Ovary (tissue), 9 donors: ENCODE measurements around the gene GRB7. TPM values are rescaled to one million over a fixed set of nuclear protein-coding genes. Genes with fewer than 3 reads are reported as not detected.

Experiments
- DNase-seq, 5 donors: peaks; one replicate each; pipeline ENCODE4 v3.0.0-alpha.2; 2019 to 2020
- H3K27ac ChIP-seq, 2 donors: fragments of 200-600 bp; one replicate each; pipeline versions ENCODE4 v1.5.1 to v1.8.0; 2019 to 2022
- H3K27me3 ChIP-seq: fragments of 200-600 bp; one replicate; pipeline ENCODE4 v1.8.0; 2022
- H3K36me3 ChIP-seq: fragments of 200-600 bp; sonication (generic); one replicate; pipeline ENCODE4 v1.5.1; 2019
- H3K4me1 ChIP-seq: one replicate; pipeline ENCODE4 v1.8.1; 2013; ENCODE audit warnings: mild to moderate bottlenecking, moderate library complexity; ENCODE audit not compliant: insufficient read depth
- H3K4me3 ChIP-seq: fragments of 200-600 bp; sonication (generic); one replicate; pipeline ENCODE4 v1.5.1; 2017
- H3K9me3 ChIP-seq, 2 donors: fragments of 200-600 bp in 1 of 2; sonication (generic) in 1 of 2; one replicate each; pipeline versions ENCODE4 v1.5.1 to v1.8.1; 2013 to 2019; ENCODE audit warnings: mild to moderate bottlenecking in 1 of 2, moderate library complexity in 1 of 2
- CTCF ChIP-seq, 3 donors: fragments of 450-650 bp in 2 of 3; fragments of 200-600 bp in 1 of 3; IDR thresholded peaks; one replicate each; pipeline versions ENCODE4 v1.5.1 to v1.8.0; 2016 to 2022; ENCODE audit warnings: antibody characterized with exemption in 3 of 3, mild to moderate bottlenecking in 1 of 3
- EP300 ChIP-seq: sonication (generic); formaldehyde crosslinking; IDR thresholded peaks from one replicate; pipeline ENCODE4 v1.6.1; 2017; ENCODE audit warnings: antibody characterized with exemption
- POLR2A ChIP-seq: fragments of 450-650 bp; IDR thresholded peaks from one replicate; pipeline ENCODE4 v1.6.1; 2017; ENCODE audit warnings: antibody characterized with exemption, mild to moderate bottlenecking, moderate library complexity
- WGBS, 3 donors: extraction: QIAGEN DNeasy Blood & Tissue Kit in 1 of 3; methylation state at CpG; one replicate each; pipeline versions ENCODE4 v1.1.5 to v1.1.7; 2013 to 2017; 5-methylcytosine and 5-hydroxymethylcytosine counted together
- intact Hi-C, 4 donors: fragments of 100-400 bp; cut with DNase I; formaldehyde crosslinking; loops; one replicate each; pipeline versions ENCODE4 v1.11.0 to v1.15.1; 2022 to 2023
- polyA plus RNA-seq, 2 donors: library from polyadenylated mRNA; stranded (reverse); fragments of 200-250 nt in 1 of 2; fragments of 350-450 nt in 1 of 2; fragmentation: Illumina TruSeq in 1 of 2; extraction: RNeasy Lipid Tissue Mini Kit (QIAGEN cat#74804) in 1 of 2; gene quantifications; one replicate each; pipeline ENCODE4 v1.2.3, GENCODE V29; 2013 to 2014
- total RNA-seq, 7 donors: library from RNA; depleted of rRNA in 2 of 7; stranded (reverse); fragments of >200 nt in 2 of 7; fragmentation: NEBNext Ultra II Directional in 3 of 7; extraction: Animal tissue kit (Norgen Biotek cat#: 25700) in 3 of 7; gene quantifications; one replicate each; pipeline versions ENCODE4 v1.1.0 to v1.2.4, GENCODE V29; 2016 to 2023
- donor health status: DM: no; HTN: no; CAD: no; lungs with moderate emphysema.
- donor health status: DM: no; HTN: no; CAD: no.
- donor health status: Bipolar disorder and iron deficiency.
- donor health status: DM: yes; HTN: yes; CAD: no.
- donor health status: DM: no; HTN: no; CAD: no.
- donor health status: DM: yes; HTN: yes; CAD: no.

Gene GRB7
- total and polyA plus RNA-seq, 9 donors: 0.23 to 63.0 (median 2.1) TPM

GRCh38 chr17:39750131-39751015 lies 12.6 kb downstream of the GRB7 start:
- Histone ChIP-seq H3K27ac (no peak overlapping the region), H3K36me3 (no peaks in the 10 kb centered on the region), H3K9me3 (no peaks in the 10 kb centered on the region), H3K27me3 (no peaks in the 10 kb centered on the region), H3K4me1 (no peaks in the 10 kb centered on the region), H3K4me3 (no peak overlapping the region)
- WGBS, 3 donors: 55 to 64% (median 58%) methylated on average over 9 of the region's 9 CpGs
- no peak for DNase-seq
- intact Hi-C loops: loop anchor here (5.0 kb wide), 2 partner anchors 123 to 128 kb away; partner anchors contain the start of gene PPP1R1B (in 1 of the 4)
- no peak for TF ChIP-seq CTCF (IDR thresholded peaks at IDR 0.05)
- no peak for TF ChIP-seq EP300
- TF ChIP-seq POLR2A: no peak

- no peaks in the 10 kb centered on the region for H3K36me3 ChIP-seq
- intact Hi-C loops: loop anchor here (5.0 kb wide), 2 partner anchors 124 to 129 kb away; partner anchors contain the start of gene PPP1R1B (in 1 of the 4)
- H3K4me1 ChIP-seq: no peaks in the 10 kb centered on the region
- TF ChIP-seq EP300 (no peak), POLR2A (no peak), CTCF (IDR thresholded peaks at IDR 0.05) (no peak)
- WGBS, 3 donors: 33 to 46% (median 42%) methylated on average over 5 of the region's 5 CpGs
- no peaks in the 10 kb centered on the region for H3K27me3 ChIP-seq
- no peak overlapping the region for H3K27ac ChIP-seq
- H3K4me3 ChIP-seq: no peak overlapping the region
- no peaks in the 10 kb centered on the region for H3K9me3 ChIP-seq
- no peak for DNase-seq
These were observed 13.3 kb downstream of the GRB7 start for GRCh38 chr17:39751016-39751543.

- Histone ChIP-seq H3K27me3 (no peaks in the 10 kb centered on the region), H3K4me1 (no peaks in the 10 kb centered on the region), H3K9me3 (no peaks in the 10 kb centered on the region), H3K4me3 (no peak overlapping the region), H3K36me3 (no peaks in the 10 kb centered on the region), H3K27ac (no peak overlapping the region)
- intact Hi-C loops: loop anchor here (5.0 kb wide), 2 partner anchors 124 to 129 kb away; partner anchors contain the start of gene PPP1R1B (in 1 of the 4)
- WGBS, 3 donors: 35 to 45% (median 40%) methylated on average over 10 of the region's 10 CpGs
- peak in 1 of 5 donors; percentile 11 for DNase-seq
- TF ChIP-seq EP300 (no peak), CTCF (IDR thresholded peaks at IDR 0.05) (no peak), POLR2A (no peak)
These were observed 13.9 kb downstream of the GRB7 start for GRCh38 chr17:39751637-39752036.

GRCh38 chr17:39752241-39752881 lies 14.6 kb downstream of the GRB7 start:
- intact Hi-C loops: loop anchor here (5.0 kb wide), 2 partner anchors 125 to 130 kb away; partner anchors contain the start of gene PPP1R1B (in 1 of the 4)
- peak in 1 of 5 donors; percentile 9 for DNase-seq
- H3K27ac ChIP-seq: no peak overlapping the region

More at GRCh38 chr17:39752241-39752881, 14.6 kb downstream of the GRB7 start:
- Histone ChIP-seq H3K9me3 (no peaks in the 10 kb centered on the region), H3K4me3 (no peak overlapping the region), H3K36me3 (no peaks in the 10 kb centered on the region), H3K4me1 (no peaks in the 10 kb centered on the region), H3K27me3 (no peaks in the 10 kb centered on the region)
- WGBS, 3 donors: 66 to 69% (median 69%) methylated on average over 13 of the region's 13 CpGs
- TF ChIP-seq EP300 (no peak), CTCF (IDR thresholded peaks at IDR 0.05) (no peak), POLR2A (no peak)
